GM18870 (cell line): ENCODE results near the gene RBM39.
"Not testable (repeated sequence)": the region's sequence is repeated elsewhere in the genome, so short reads cannot be mapped to it uniquely, and the experiment has no call there.

Source experiments
- ATAC-seq: cut with Tn5 transposase; IDR thresholded peaks from one replicate; pipeline ENCODE4 v1.9.1; 2021; ENCODE audit warnings: moderate library complexity; ENCODE audit not compliant: unreplicated experiment

The RBM39 gene

DNA sequence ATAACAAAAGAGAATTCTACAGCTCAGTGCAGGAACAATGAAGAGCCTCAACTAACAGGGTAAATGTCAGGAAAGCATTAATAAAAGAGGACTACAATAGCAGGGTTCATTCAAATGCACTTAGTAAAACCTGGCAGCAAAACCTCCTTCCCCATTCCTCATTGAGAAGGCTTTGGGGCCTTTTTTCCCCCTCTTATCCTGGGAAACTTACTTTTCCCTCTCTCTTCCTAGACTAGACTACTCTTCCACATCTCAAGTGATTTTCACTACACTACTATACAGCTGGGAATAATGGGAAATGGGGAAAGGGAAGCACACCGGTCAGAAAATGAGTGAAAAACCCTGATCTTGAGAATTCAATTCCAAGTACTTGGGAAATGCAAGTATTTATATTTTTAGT lies 32.8 kb downstream of the RBM39 start:
- no peak for ATAC-seq

GRCh38 chr20:35708502-35708901 lies 33.6 kb downstream of the RBM39 start:
- no peak for ATAC-seq

DNA sequence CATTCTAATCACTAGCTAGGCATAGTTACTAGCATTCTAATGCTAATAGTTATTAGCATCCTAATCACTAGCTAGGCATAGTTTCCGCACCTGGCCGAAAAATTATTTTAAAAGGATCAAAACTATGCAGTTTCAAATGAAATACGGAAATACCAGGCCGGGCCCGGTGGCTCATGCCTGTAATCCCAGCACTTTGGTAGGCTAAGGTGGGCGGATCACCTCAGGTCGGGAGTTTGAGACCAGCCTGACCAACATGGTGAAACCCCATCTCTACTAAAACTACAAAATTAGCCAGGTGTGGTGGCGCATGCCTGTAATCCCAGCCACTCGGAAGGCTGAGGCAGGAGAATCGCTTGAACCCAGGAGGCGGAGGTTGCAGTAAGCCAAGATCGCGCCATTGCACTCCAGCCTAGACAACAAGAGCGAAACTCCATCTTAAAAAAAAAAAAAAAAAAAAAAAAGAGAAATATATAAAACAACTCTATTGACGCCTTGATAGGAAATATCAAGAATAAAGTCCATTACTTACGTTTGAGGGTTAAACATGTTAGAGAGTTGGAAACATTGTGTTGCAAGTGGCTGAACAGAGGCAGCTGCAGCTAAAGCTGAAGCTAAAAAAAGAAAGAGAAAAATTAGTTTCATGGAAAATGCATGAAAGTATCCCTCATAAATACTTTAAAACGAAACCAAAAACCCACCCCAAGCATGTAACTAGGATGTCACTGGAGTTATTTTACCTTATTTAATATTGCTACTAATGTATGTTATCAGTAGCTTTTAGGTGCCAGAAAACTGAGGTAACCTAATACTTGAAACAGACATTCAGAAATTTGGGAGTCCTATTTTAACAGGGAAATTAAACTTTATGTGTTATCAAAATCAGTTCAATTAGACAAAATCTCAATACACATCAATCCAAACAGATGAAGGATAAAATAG lies 35.2 kb downstream of the RBM39 start:
- ATAC-seq = not testable (repeated sequence)

DNA sequence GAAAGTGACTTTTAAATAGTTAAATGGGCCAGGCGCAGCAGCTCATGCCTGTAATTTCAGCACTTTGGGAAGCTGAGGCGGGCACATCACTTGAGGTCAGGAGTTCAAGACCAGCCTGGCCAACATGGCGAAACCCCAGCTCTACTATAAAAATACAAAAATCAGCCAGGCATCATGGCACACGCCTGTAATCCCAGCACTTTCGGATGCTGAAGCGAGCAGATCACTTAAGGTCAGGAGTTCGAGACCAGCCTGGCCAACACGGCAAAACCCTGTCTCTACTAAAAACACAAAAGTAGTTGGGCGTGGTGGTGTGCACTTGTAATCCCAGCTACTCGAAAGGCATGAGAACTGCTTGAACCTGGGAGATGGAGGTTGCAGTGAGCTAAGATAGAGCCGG lies 36.2 kb downstream of the RBM39 start:
- not testable (repeated sequence) for ATAC-seq

- ATAC-seq = no peak
These were observed 37.4 kb downstream of the RBM39 start for GRCh38 chr20:35704514-35705261.

GRCh38 chr20:35702824-35703695 lies 39.0 kb downstream of the RBM39 start:
- ATAC-seq = no peak

DNA sequence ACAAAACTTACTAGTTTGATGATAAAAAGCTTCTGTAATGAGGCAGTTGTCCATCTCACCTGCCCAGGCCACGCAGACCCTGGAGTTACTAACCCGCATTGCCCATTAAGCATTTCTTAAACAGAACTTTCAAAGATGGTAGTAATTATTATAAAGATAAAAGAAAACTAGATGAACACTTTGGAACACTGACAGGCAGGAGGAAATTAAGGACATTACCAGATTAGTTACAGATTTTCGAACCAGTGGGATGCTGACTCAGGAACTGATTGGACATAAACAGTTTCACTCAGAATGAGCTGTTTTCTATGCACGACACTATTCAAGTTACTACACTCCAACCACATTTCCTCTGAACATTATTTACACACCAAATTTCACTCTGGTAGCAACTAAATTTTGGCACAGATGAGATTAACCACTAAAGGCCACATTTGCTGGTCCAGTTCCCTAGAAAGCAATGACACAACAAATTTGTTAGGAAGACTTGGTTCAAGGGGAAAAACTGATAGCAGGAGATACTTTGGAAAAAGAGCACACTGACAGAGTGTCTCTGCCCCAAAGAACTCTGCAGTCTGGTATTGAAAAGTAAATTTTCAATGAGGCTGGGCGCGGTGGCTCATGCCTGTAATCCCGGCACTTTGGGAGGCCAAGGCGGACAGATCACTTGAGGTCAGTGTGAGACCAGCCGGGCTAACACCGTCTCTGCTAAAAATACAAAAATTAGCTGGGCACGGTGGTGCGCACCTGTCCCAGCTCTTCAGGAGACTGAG lies 39.8 kb downstream of the RBM39 start:
- ATAC-seq = no peak

GRCh38 chr20:35700625-35701148 lies 41.4 kb downstream of the RBM39 start:
- no peak for ATAC-seq

DNA sequence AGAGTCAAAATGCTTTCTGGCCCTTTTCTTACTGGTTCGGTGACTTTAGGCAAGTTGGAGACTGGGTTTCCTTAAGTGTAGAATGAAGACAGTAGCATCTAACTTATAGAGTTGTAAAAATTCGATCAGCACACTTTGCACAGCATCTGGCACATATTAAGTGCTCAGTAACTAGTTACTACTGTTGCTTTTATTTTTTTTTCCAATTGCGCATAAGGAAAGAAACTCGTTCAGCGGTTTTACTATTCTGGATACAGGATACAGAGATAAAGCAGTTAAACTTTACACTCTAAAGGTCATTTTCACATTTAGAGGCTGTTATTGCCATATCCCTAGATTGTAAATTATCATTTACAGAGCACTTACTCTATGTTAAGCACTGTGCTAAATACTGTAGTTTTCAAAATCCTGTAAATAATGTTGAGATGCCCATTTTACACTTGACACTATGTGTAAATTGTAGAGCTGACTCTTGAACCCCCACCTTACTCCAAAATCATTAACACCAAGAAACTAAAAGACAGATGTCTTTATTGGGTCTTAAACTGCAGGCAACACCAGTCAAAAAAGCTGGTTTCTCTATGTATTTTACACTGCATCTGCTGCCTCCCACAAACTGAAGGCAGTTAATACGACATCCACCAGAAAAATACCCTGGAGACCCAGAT lies 42.0 kb downstream of the RBM39 start:
- ATAC-seq = no peak

DNA sequence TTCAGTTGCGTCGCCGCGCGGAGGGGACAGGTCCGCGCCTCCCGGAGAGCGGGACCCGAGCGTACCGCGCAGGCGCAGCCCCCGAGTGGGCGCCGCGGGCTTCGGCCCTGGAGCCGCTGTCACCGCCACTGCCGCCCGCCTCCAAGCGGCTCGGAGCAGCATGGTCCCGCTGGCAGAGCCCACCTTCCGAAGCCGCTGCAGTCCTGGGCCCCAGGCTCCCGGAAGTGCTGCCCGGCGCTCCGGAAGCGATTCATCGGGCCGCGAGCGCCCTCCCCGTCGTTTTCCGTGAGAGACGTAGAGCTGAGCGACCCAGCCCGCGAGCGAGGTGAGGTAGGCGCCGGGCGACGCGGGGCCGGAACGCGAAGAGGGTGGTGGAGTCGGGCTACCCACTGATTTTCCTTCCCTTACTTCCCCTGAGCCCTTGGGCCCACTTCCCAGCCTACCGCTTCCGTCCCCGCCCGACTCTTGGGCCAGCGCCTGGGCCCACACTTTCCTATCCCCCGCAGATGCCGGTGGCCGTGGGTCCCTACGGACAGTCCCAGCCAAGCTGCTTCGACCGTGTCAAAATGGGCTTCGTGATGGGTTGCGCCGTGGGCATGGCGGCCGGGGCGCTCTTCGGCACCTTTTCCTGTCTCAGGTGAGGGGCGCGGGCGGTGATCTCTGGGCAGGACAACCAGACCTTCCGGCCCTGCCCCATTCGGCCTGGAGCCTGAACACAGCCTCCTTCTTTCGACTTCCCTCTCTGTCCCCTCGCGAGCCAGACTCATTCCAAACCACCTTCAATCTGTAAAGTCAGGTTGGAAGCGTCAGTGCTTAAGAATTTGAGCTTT lies 42.7 kb downstream of the RBM39 start, which contains the start of the genes NFS1 and ROMO1:
TSS of gene NFS1 (minus strand) at position 226 of the 830 bp plus-strand sequence. CDS start at position 162, 64 bp downstream.
TSS of gene ROMO1 (plus strand) at position 279 of the 830 bp plus-strand sequence. CDS start at position 507, 228 bp downstream.
- peak; percentile 39 for ATAC-seq

GRCh38 chr20:35698298-35699126 lies 43.5 kb downstream of the RBM39 start:
- ATAC-seq = no peak

- no peak for ATAC-seq
These were observed 44.3 kb downstream of the RBM39 start for GRCh38 chr20:35697696-35698297.

- no peak for ATAC-seq
These were observed 46.1 kb downstream of the RBM39 start for GRCh38 chr20:35695978-35696377.

DNA sequence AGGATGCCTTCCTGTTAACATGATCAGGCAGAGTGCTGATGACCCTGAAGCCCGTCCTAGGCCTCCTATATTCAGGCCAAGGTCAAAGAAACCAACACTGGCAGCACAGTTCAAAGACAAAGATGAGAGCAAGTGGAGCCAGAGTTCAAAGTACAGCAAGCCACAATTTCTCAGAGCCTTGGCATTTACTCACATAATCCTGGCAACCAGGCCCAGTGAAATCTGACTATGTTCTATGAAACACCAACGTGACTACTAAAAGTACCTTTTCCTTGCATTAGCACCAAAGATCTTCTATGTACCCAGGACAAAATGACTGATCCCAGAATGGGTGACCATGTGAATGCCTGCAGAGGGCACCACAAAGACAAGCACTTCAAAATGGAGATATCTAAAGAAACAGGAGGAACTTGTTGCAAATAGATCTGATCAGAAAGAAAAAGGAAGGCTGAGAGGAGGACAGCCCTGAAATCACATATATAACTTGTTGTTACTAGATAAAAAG lies 46.8 kb downstream of the RBM39 start:
- ATAC-seq = no peak

GRCh38 chr20:35690265-35690664 lies 51.8 kb downstream of the RBM39 start:
- no peak for ATAC-seq

GRCh38 chr20:35686872-35687271 lies 55.2 kb downstream of the RBM39 start:
- ATAC-seq = not testable (repeated sequence)

DNA sequence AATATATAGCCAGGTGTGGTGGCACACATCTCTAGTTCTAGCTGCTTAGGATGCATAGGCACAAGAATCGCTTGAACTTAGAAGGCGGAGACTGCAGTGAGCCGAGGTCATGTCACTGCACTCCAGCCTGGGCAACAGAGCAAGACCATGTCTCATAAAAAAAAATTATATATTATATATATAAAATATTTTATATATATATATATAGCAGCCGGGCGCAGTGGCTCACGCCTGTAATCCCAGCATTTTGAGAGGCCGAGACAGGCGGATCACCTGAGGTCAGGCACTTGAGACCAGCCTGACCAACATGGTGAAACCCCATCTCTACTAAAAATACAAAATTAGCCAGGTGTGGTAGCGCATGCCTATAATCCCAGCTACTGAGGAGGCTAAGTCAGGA lies 56.7 kb downstream of the RBM39 start:
- not testable (repeated sequence) for ATAC-seq
